MCF 10A (cell line): Measurements from ENCODE around the gene CYCS. TPM values are rescaled to one million over a fixed set of nuclear protein-coding genes. Genes with fewer than 3 reads are reported as not detected.
A peak's percentile ranks its signal among the peaks of the same experiment; 100 is the strongest.

ENCODE experiments used
- Bru-seq: library from RNA; stranded (reverse); fragments of 400-500 nt; gene quantifications from one replicate; lab custom pipeline; 2021; lab: Mats Ljungman, UMichigan
- BruChase-seq, 2 experiments: library from RNA; stranded (reverse); fragments of 400-500 nt; gene quantifications; one replicate each; lab custom pipeline; 2021; lab: Mats Ljungman, UMichigan
- BruUV-seq: library from RNA; stranded (reverse); fragments of 400-500 nt; replicated peaks from 2 replicates; lab custom pipeline; 2021; lab: Mats Ljungman, UMichigan
- CTCF ChIA-PET: fragments of 300-600 bp; sonication (Branson Sonifier 250); formaldehyde crosslinking; extraction: SDS; loops from one replicate; lab custom pipeline; 2021; ENCODE audit warnings: antibody characterized with exemption, inconsistent platforms; lab: Yijun Ruan, JAX
- POLR2A ChIA-PET: fragments of 300-600, 350-650 bp; sonication (Branson Sonifier 250); formaldehyde crosslinking; extraction: SDS; loops from one replicate; lab custom pipeline; 2020; ENCODE audit warnings: antibody characterized with exemption, inconsistent platforms; lab: Yijun Ruan, JAX
- DNase-seq: peaks from one replicate; pipeline ENCODE4 v3.0.0-alpha.2; 2018; ENCODE audit not compliant: unreplicated experiment
- H3K27ac Mint-ChIP-seq: one replicate; pipeline ENCODE4 v1.8.0; 2022; ENCODE audit warnings: mild to moderate bottlenecking, low read depth, mixed read lengths; ENCODE audit not compliant: unreplicated experiment
- H3K27me3 Mint-ChIP-seq: one replicate; pipeline ENCODE4 v1.8.0; 2022; ENCODE audit warnings: mixed read lengths; ENCODE audit not compliant: insufficient read depth, unreplicated experiment
- H3K36me3 Mint-ChIP-seq: one replicate; pipeline ENCODE4 v1.8.0; 2022; ENCODE audit warnings: mild to moderate bottlenecking, moderate library complexity, mixed read lengths; ENCODE audit not compliant: insufficient read depth, unreplicated experiment
- H3K4me1 Mint-ChIP-seq: one replicate; pipeline ENCODE4 v1.8.0; 2022; ENCODE audit warnings: mixed read lengths; ENCODE audit not compliant: insufficient read depth, unreplicated experiment
- H3K4me3 Mint-ChIP-seq: one replicate; pipeline ENCODE4 v1.8.0; 2022; ENCODE audit warnings: mild to moderate bottlenecking, moderate library complexity, mixed read lengths; ENCODE audit not compliant: unreplicated experiment
- H3K9me3 Mint-ChIP-seq: one replicate; pipeline ENCODE4 v1.8.0; 2022; ENCODE audit warnings: mixed read lengths; ENCODE audit not compliant: unreplicated experiment
- CTCF ChIP-seq: fragments of 200-600 bp; IDR thresholded peaks from one replicate; pipeline ENCODE4 v1.8.0; 2022; ENCODE audit warnings: antibody characterized with exemption, mild to moderate bottlenecking; ENCODE audit not compliant: unreplicated experiment
- intact Hi-C: fragments of 100-400 bp; cut with micrococcal nuclease; formaldehyde crosslinking; loops from 2 replicates; pipeline ENCODE4 v1.14.1; 2022
- long read RNA-seq: library from polyadenylated mRNA; stranded (forward); transcript quantifications from one replicate; pipeline ENCODE4 v2.0.0, GENCODE V29; 2022
- total RNA-seq: library from RNA; stranded (reverse); gene quantifications from 2 replicates; pipeline ENCODE4 v1.2.3, GENCODE V29; 2022

The CYCS gene
- total RNA-seq: 368 and 448 TPM in 2 replicates
- Bru-seq, nascent RNA: percentile 99 among the genes with signal in this experiment
- percentile 100 among the genes with signal in this experiment for BruChase-seq, experiment 1, labeled RNA remaining after a 6-hour chase
- percentile 100 among the genes with signal in this experiment for BruChase-seq, experiment 2, labeled RNA remaining after a 2-hour chase
- long read RNA-seq, full-length matches to known transcripts: 786 of 808 reads
- long read RNA-seq, partial matches to known transcripts: 15 of 808 reads
- long read RNA-seq, other reads (novel, unspliced or antisense): 7 of 808 reads

GRCh38 chr7:25125137-25125946, at the start of gene CYCS:
Gene CYCS, minus strand, starts transcription at chr7:25125260. Its CDS starts 1,141 bp downstream, at chr7:25124119.
- POLR2A ChIA-PET: interaction anchor here (0.6 to 3.4 kb wide), 38 partner anchors 10 to 1943 kb away, joined by 3 to 22 read pairs (median 4); partner anchors contain the start of genes OSBPL3 and PALS2
- intact Hi-C loops: no loop called here
- peaks cover 51% of the 10 kb centered on the region for H3K36me3 Mint-ChIP-seq

GRCh38 chr7:25173184-25173583, 48.1 kb upstream of the CYCS start:
- DNase-seq: no peak
- H3K36me3 Mint-ChIP-seq: no peaks in the 10 kb centered on the region
- H3K4me3 Mint-ChIP-seq: no peak overlapping the region
- ChIA-PET CTCF (interaction anchor here (0.6 to 0.9 kb wide), 2 partner anchors 14 to 1904 kb away, joined by 3 to 4 read pairs; no protein-coding TSS in a partner anchor), POLR2A (no interaction called here)
- intact Hi-C loops: no loop called here
- H3K9me3 Mint-ChIP-seq: no peaks in the 10 kb centered on the region
- H3K4me1 Mint-ChIP-seq: no peaks in the 10 kb centered on the region
- no TSS peak for BruUV-seq
- no peaks in the 10 kb centered on the region for H3K27me3 Mint-ChIP-seq
- no peak for TF ChIP-seq CTCF
- H3K27ac Mint-ChIP-seq: no peak overlapping the region

More at GRCh38 chr7:25125137-25125946, at the start of gene CYCS:
- peaks cover 8% of the 10 kb centered on the region for H3K4me1 Mint-ChIP-seq
- no peaks in the 10 kb centered on the region for H3K9me3 Mint-ChIP-seq
- no peak for TF ChIP-seq CTCF
- peak within 1 kb of the TSS; percentile 95 for H3K4me3 Mint-ChIP-seq
- H3K27me3 Mint-ChIP-seq: no peaks in the 10 kb centered on the region
- peak; percentile 100 for DNase-seq
- no TSS peak for BruUV-seq
- peak within 1 kb of the TSS; percentile 100 for H3K27ac Mint-ChIP-seq
- CTCF ChIA-PET: interaction anchor here (0.6 to 3.1 kb wide), 3 partner anchors 27 to 147 kb away, joined by 3 to 17 read pairs (median 3); no protein-coding TSS in a partner anchor

GRCh38 chr7:25171516-25171915, 46.5 kb upstream of the CYCS start:
- Mint-ChIP-seq H3K36me3 (no peaks in the 10 kb centered on the region), H3K4me3 (no peak overlapping the region), H3K9me3 (no peaks in the 10 kb centered on the region), H3K27me3 (no peaks in the 10 kb centered on the region), H3K4me1 (no peaks in the 10 kb centered on the region), H3K27ac (no peak overlapping the region)
- ChIA-PET CTCF (interaction anchor here (0.6 kb wide), 1 partner anchor 1487 kb away, joined by 3 read pairs; no protein-coding TSS in a partner anchor), POLR2A (no interaction called here)
- BruUV-seq: no TSS peak
- DNase-seq: no peak
- TF ChIP-seq CTCF: no peak
- intact Hi-C loops: no loop called here
